Lower leg skin (tissue), 4 donors: ENCODE results near the gene DBNDD1. TPM values are rescaled to one million over a fixed set of nuclear protein-coding genes. Genes with fewer than 3 reads are reported as not detected.
"Not testable (repeated sequence)": the region's sequence is repeated elsewhere in the genome, so short reads cannot be mapped to it uniquely, and the experiment has no call there.

Experiments
- DNase-seq, 2 donors: peaks; one replicate each; pipeline ENCODE4 v3.0.0-alpha.2; 2019; ENCODE audit warnings: low spot score in 2 of 2
- H3K4me3 ChIP-seq: fragments of 200-600 bp; sonication (generic); 2 replicates; pipeline ENCODE4 v1.5.1; 2017; ENCODE audit warnings: mild to moderate bottlenecking, low read depth; ENCODE audit not compliant: poor library complexity, severe bottlenecking
- CTCF ChIP-seq, 3 donors: fragments of 450-650 bp; IDR thresholded peaks; one replicate each; pipeline ENCODE4 v1.5.1; 2016; ENCODE audit warnings: antibody characterized with exemption in 3 of 3, mild to moderate bottlenecking in 3 of 3, moderate library complexity in 2 of 3
- POLR2A ChIP-seq, 2 donors: fragments of 450-650 bp; IDR thresholded peaks; one replicate each; pipeline ENCODE4 v1.6.1; 2016 to 2017; ENCODE audit warnings: antibody characterized with exemption in 2 of 2, mild to moderate bottlenecking in 1 of 2, moderate library complexity in 1 of 2
- whole genome bisulfite sequencing, 2 donors: methylation state at CpG; one replicate each; pipeline ENCODE4 v1.1.5; 2018; 5-methylcytosine and 5-hydroxymethylcytosine counted together
- intact Hi-C: fragments of 100-400 bp; cut with DNase I; formaldehyde crosslinking; loops from one replicate; pipeline ENCODE4 v1.15.0; 2023; ENCODE audit warnings: low total_unique reads
- total RNA-seq, 4 donors: library from RNA; depleted of rRNA; stranded (reverse); fragments of >200 nt; gene quantifications; one replicate each; pipeline ENCODE4 v1.1.0, GENCODE V29; 2016

DBNDD1 gene
- total RNA-seq, 4 donors from 2014 or later: 2.3 to 8.8 (median 7.3) TPM

GRCh38 chr16:90001761-90002503 lies 17.3 kb downstream of the DBNDD1 start:
- no peak for TF ChIP-seq POLR2A (IDR thresholded peaks at IDR 0.05)
- TF ChIP-seq CTCF (IDR thresholded peaks at IDR 0.05): no peak
- H3K4me3 ChIP-seq: no peak overlapping the region
- WGBS, 2 donors: 86 to 90% methylated on average over 17 to 20 of the region's 20 CpGs
- intact Hi-C loops: no loop called here
- DNase-seq: no peak

GRCh38 chr16:90000733-90001427 lies 18.4 kb downstream of the DBNDD1 start:
- no peak overlapping the region for H3K4me3 ChIP-seq
- no peak for DNase-seq
- WGBS, 2 donors: 77 to 83% methylated on average over 18 to 19 of the region's 19 CpGs
- intact Hi-C loops: no loop called here
- TF ChIP-seq POLR2A (IDR thresholded peaks at IDR 0.05) (no peak), CTCF (IDR thresholded peaks at IDR 0.05) (no peak)

- no peak overlapping the region for H3K4me3 ChIP-seq
- TF ChIP-seq CTCF (IDR thresholded peaks at IDR 0.05) (no peak), POLR2A (IDR thresholded peaks at IDR 0.05) (no peak)
- intact Hi-C loops: no loop called here
- 81 to 82% methylated on average over 26 to 28 of the region's 38 CpGs for WGBS, 2 donors
- no peak for DNase-seq
Observed at GRCh38 chr16:89999831-90000574, 19.3 kb downstream of the DBNDD1 start.

- DNase-seq: no peak
- intact Hi-C loops: no loop called here
- WGBS, 2 donors: 96 to 100% methylated on average over 1 of the region's 1 CpG
- H3K4me3 ChIP-seq: no peak overlapping the region
- TF ChIP-seq CTCF (IDR thresholded peaks at IDR 0.05): no peak
- TF ChIP-seq POLR2A (IDR thresholded peaks at IDR 0.05): no peak
Observed at GRCh38 chr16:89996178-89996489, 23.1 kb downstream of the DBNDD1 start.

- peak in 1 of 3 donors; percentile 93 for TF ChIP-seq CTCF (IDR thresholded peaks at IDR 0.05)
- intact Hi-C loops, DNase-seq, H3K4me3 ChIP-seq: not testable (repeated sequence)
- 68 to 75% methylated on average over 6 of the region's 7 CpGs for WGBS, 2 donors
Observed at GRCh38 chr16:89995475-89996177, 23.6 kb downstream of the DBNDD1 start.
